ENCODE measurements around the gene DHX16. TPM values are rescaled to one million over a fixed set of nuclear protein-coding genes. Genes with fewer than 3 reads are reported as not detected.

DHX16 gene
- total and polyA plus RNA-seq, 4 donors: 23.4 to 31.7 (median 30.0) TPM

- no peak for TF ChIP-seq CTCF (IDR thresholded peaks at IDR 0.05; ENCODE audit: control extremely low read depth, extremely low read depth)
- peak within 1 kb of the TSS; percentile 79 for H3K4me3 ChIP-seq
- ATAC-seq (ENCODE audit: insufficient read depth, low FRiP score) (peak; percentile 84), DNase-seq (peak; percentile 100)
- no peaks in the 10 kb centered on the region for H3K27me3 ChIP-seq (ENCODE audit: control insufficient read depth in 3 of 3, insufficient read depth in 3 of 3, low read length in 2 of 3)
- peak within 1 kb of the TSS; percentile 100 for H3K9ac ChIP-seq (ENCODE audit: insufficient read depth in 1 of 2, low read length in 2 of 2)
- H3K27ac ChIP-seq (ENCODE audit: low read depth in 1 of 2, low read length in 1 of 2): peak within 1 kb of the TSS; percentile 98 to 100
- peaks cover 3 to 32% (median 13%) of the 10 kb centered on the region in 4 donors for H3K36me3 ChIP-seq (ENCODE audit: control insufficient read depth in 4 of 4, insufficient read depth in 4 of 4, low read length in 4 of 4)
- H3K9me3 ChIP-seq (ENCODE audit: control insufficient read depth in 4 of 4, insufficient read depth in 3 of 4, low read length in 3 of 4): no peaks in the 10 kb centered on the region
- H3K4me1 ChIP-seq (ENCODE audit: control insufficient read depth in 5 of 5, insufficient read depth in 5 of 5, low read length in 5 of 5): peaks cover 0 to 34% (median 16%) of the 10 kb centered on the region in 5 donors
- WGBS, 2 donors: 0% methylated on average over 40 of the region's 40 CpGs
These were observed 55.8 kb downstream of the DHX16 start, which contains the start of gene PPP1R10 for GRCh38 chr6:30616811-30617564. Gene PPP1R10 (minus strand): TSS chr6:30617243. CDS start chr6:30609944, 7,299 bp downstream.

GRCh38 chr6:30615958-30616810 is 56.6 kb downstream of the DHX16 start:
- TF ChIP-seq CTCF (IDR thresholded peaks at IDR 0.05; ENCODE audit: control extremely low read depth, extremely low read depth): no peak
- DNase-seq: peak; percentile 57 to 79 (median 79)
- Histone ChIP-seq H3K4me1 (ENCODE audit: control insufficient read depth in 5 of 5, insufficient read depth in 5 of 5, low read length in 5 of 5) (peaks cover 0 to 40% (median 16%) of the 10 kb centered on the region in 5 donors), H3K27me3 (ENCODE audit: control insufficient read depth in 3 of 3, insufficient read depth in 3 of 3, low read length in 2 of 3) (no peaks in the 10 kb centered on the region), H3K4me3 (peak overlapping the region; percentile 79), H3K27ac (ENCODE audit: low read depth in 1 of 2, low read length in 1 of 2) (peak overlapping the region; percentile 98 to 100), H3K9ac (ENCODE audit: insufficient read depth in 1 of 2, low read length in 2 of 2) (peak overlapping the region; percentile 100), H3K36me3 (ENCODE audit: control insufficient read depth in 4 of 4, insufficient read depth in 4 of 4, low read length in 4 of 4) (peaks cover 3 to 25% (median 12%) of the 10 kb centered on the region in 4 donors), H3K9me3 (ENCODE audit: control insufficient read depth in 4 of 4, insufficient read depth in 3 of 4, low read length in 3 of 4) (no peaks in the 10 kb centered on the region)
- 0% methylated on average over 10 of the region's 10 CpGs for WGBS, 2 donors
- no peak for ATAC-seq (ENCODE audit: insufficient read depth, low FRiP score)

GRCh38 chr6:30615219-30615957 is 57.4 kb downstream of the DHX16 start:
- WGBS, 2 donors: 0% methylated on average over 10 of the region's 10 CpGs
- Histone ChIP-seq H3K27ac (ENCODE audit: low read depth in 1 of 2, low read length in 1 of 2) (peak overlapping the region; percentile 99 to 100), H3K36me3 (ENCODE audit: control insufficient read depth in 4 of 4, insufficient read depth in 4 of 4, low read length in 4 of 4) (peaks cover 3 to 23% (median 12%) of the 10 kb centered on the region in 4 donors), H3K27me3 (ENCODE audit: control insufficient read depth in 3 of 3, insufficient read depth in 3 of 3, low read length in 2 of 3) (no peaks in the 10 kb centered on the region), H3K9ac (ENCODE audit: insufficient read depth in 1 of 2, low read length in 2 of 2) (peak overlapping the region; percentile 100), H3K4me1 (ENCODE audit: control insufficient read depth in 5 of 5, insufficient read depth in 5 of 5, low read length in 5 of 5) (peaks cover 0 to 40% (median 20%) of the 10 kb centered on the region in 5 donors), H3K4me3 (peak overlapping the region; percentile 79), H3K9me3 (ENCODE audit: control insufficient read depth in 4 of 4, insufficient read depth in 3 of 4, low read length in 3 of 4) (no peaks in the 10 kb centered on the region)
- no peak for TF ChIP-seq CTCF (IDR thresholded peaks at IDR 0.05; ENCODE audit: control extremely low read depth, extremely low read depth)
- DNase-seq (peak; percentile 84 to 96 (median 95)), ATAC-seq (ENCODE audit: insufficient read depth, low FRiP score) (no peak)

All from lung (tissue), 12 donors.